Measurements from ENCODE around the gene PIK3C2B.
"Not testable (repeated sequence)": the region's sequence is repeated elsewhere in the genome, so short reads cannot be mapped to it uniquely, and the experiment has no call there.

Gene PIK3C2B

DNA sequence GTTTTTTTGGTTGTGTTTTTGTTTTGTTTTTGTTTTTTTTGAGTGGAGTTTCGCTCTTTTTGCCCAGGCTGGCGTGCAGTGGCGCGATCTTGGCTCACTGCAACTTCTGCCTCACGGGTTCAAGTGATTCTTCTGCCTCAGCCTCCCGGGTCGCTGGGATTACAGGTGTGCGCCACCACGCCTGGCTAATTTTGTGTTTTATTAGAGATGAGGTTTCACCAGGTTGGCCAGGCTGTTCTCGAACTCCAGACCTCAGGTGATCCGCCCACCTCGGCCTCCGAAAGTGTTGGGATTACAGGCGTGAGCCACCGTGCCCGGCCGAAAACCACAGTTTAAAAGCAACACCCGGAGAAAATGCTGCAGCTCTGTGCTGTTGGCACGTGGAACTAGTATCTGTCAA lies 22.8 kb upstream of the PIK3C2B start:
- peak overlapping the region; percentile 58 for H3K9ac ChIP-seq (ENCODE audit: low read depth, low read length)
- not testable (repeated sequence) for H3K9me3 ChIP-seq (ENCODE audit: control insufficient read depth, insufficient read depth, low read length); H3K36me3 ChIP-seq (ENCODE audit: insufficient read depth, low read length); H3K4me1 ChIP-seq (ENCODE audit: insufficient read depth, low read length)

GRCh38 chr1:204516180-204516879 lies 21.7 kb upstream of the PIK3C2B start, which contains the start of gene MDM4:
Gene MDM4 (plus strand): TSS chr1:204516406. CDS start chr1:204525519, 9,113 bp downstream.
- Histone ChIP-seq H3K4me1 (ENCODE audit: insufficient read depth, low read length) (no peaks in the 10 kb centered on the region), H3K36me3 (ENCODE audit: insufficient read depth, low read length) (no peaks in the 10 kb centered on the region), H3K9me3 (ENCODE audit: control insufficient read depth, insufficient read depth, low read length) (no peaks in the 10 kb centered on the region), H3K9ac (ENCODE audit: low read depth, low read length) (peak within 1 kb of the TSS; percentile 58)

DNA sequence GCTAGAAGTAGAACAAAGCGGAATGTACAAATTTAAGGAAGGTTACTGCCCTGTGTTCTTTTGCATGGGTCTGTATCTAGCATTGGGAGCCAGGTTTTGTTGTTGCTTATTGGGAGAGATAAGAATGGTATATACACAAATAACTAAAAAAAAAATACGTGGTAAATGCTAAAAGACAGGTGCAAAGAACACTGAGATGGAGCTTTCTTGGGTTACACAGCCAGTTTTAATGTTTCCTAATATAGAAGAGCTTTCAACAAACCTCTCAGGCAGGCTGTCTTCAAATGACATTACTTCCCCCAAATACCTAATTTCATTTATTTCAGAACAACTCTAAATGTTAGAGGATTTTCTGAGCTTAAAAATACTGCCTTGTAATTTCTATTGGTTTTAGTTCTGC lies 20.2 kb upstream of the PIK3C2B start:
- Histone ChIP-seq H3K4me1 (ENCODE audit: insufficient read depth, low read length) (no peaks in the 10 kb centered on the region), H3K9ac (ENCODE audit: low read depth, low read length) (no peak overlapping the region), H3K9me3 (ENCODE audit: control insufficient read depth, insufficient read depth, low read length) (no peaks in the 10 kb centered on the region), H3K36me3 (ENCODE audit: insufficient read depth, low read length) (no peaks in the 10 kb centered on the region)

DNA sequence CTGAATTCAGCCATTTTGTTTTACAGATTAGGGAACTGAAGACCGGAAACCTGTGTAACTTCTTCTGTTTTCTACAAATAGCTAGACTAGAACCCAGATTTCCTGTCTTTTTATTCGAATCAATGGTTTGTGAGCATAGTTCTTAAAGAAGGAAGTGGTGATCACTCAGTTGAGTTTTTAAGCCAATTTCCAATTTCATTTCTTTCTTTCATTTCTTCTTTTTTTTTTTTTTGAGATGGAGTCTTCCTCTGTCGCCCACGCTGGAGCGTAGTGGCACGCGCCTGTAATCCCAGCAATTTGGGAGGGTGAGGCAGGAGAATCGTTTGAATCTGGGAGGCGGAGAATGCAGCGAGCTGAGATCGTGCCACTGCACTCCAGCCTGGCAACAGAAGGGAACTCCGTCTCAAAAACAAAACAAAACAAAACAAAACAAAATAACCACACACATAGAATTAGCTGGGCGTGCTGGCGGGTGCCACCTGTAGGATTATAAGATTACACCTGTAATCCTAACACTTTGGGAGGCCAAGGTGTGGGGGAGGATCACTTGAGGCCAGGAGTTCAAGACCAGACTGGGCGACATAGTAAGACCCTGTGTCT lies 18.6 kb upstream of the PIK3C2B start:
- Histone ChIP-seq H3K36me3 (ENCODE audit: insufficient read depth, low read length) (no peaks in the 10 kb centered on the region), H3K9ac (ENCODE audit: low read depth, low read length) (no peak overlapping the region), H3K9me3 (ENCODE audit: control insufficient read depth, insufficient read depth, low read length) (no peaks in the 10 kb centered on the region), H3K4me1 (ENCODE audit: insufficient read depth, low read length) (no peaks in the 10 kb centered on the region)

- Histone ChIP-seq H3K36me3 (ENCODE audit: insufficient read depth, low read length) (no peaks in the 10 kb centered on the region), H3K9me3 (ENCODE audit: control insufficient read depth, insufficient read depth, low read length) (no peaks in the 10 kb centered on the region), H3K9ac (ENCODE audit: low read depth, low read length) (no peak overlapping the region), H3K4me1 (ENCODE audit: insufficient read depth, low read length) (no peaks in the 10 kb centered on the region)
Observed at GRCh38 chr1:204511366-204511765, 16.8 kb upstream of the PIK3C2B start.

- no peaks in the 10 kb centered on the region for H3K36me3 ChIP-seq (ENCODE audit: insufficient read depth, low read length)
- H3K9ac ChIP-seq (ENCODE audit: low read depth, low read length): no peak overlapping the region
- no peaks in the 10 kb centered on the region for H3K4me1 ChIP-seq (ENCODE audit: insufficient read depth, low read length)
- H3K9me3 ChIP-seq (ENCODE audit: control insufficient read depth, insufficient read depth, low read length): no peaks in the 10 kb centered on the region
Observed at GRCh38 chr1:204509186-204509635, 14.6 kb upstream of the PIK3C2B start.

DNA sequence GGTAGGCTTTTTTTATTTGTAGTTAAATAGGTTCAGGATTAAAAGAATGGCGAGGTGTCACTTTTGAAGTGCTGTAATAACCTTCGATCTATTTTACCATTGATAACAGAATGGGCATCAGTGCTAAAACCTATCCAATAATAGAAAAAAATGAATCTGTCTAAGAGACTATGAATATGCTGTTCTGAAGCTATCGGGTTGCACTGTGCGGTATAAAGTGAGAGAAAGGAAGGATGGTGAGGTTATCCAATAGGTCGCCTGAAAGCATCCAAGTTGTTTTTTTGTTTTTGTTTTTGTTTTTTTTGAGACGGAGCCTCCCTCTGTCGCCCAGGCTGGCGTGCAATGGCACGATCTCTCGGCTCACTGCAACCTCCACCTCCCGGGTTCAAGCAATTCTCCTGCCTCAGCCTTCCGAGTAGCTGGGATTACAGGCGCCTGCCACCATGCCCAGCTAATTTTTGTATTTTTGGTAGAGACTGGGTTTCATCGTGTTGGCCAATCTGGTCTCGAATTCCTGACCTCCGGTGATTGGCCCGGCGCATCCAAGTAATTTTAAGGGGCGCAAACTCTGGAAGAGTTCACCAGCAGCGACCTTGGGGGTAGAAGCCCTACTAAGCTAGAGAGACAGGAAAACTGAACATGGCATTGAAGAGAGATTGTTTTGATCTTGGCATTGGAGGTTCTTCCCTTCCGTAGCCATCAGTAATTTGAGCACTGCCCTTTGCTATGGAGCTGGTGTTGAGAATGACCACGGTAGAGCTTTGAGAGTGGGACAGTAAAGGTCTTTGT lies 12.9 kb upstream of the PIK3C2B start:
- peak overlapping the region; percentile 99 for H3K9ac ChIP-seq (ENCODE audit: low read depth, low read length)
- no peaks in the 10 kb centered on the region for H3K36me3 ChIP-seq (ENCODE audit: insufficient read depth, low read length)
- peaks cover 4% of the 10 kb centered on the region; the same call in 1 of the 2 replicates for H3K4me1 ChIP-seq (ENCODE audit: insufficient read depth, low read length)
- no peaks in the 10 kb centered on the region for H3K9me3 ChIP-seq (ENCODE audit: control insufficient read depth, insufficient read depth, low read length)

GRCh38 chr1:204506969-204507316 lies 12.3 kb upstream of the PIK3C2B start:
- Histone ChIP-seq H3K9ac (ENCODE audit: low read depth, low read length) (peak overlapping the region; percentile 99), H3K36me3 (ENCODE audit: insufficient read depth, low read length) (no peaks in the 10 kb centered on the region), H3K4me1 (ENCODE audit: insufficient read depth, low read length) (peaks cover 4% of the 10 kb centered on the region; the same call in 1 of the 2 replicates), H3K9me3 (ENCODE audit: control insufficient read depth, insufficient read depth, low read length) (no peaks in the 10 kb centered on the region)

- no peaks in the 10 kb centered on the region for H3K9me3 ChIP-seq (ENCODE audit: control insufficient read depth, insufficient read depth, low read length)
Observed at GRCh38 chr1:204506201-204506968, 11.8 kb upstream of the PIK3C2B start.

DNA sequence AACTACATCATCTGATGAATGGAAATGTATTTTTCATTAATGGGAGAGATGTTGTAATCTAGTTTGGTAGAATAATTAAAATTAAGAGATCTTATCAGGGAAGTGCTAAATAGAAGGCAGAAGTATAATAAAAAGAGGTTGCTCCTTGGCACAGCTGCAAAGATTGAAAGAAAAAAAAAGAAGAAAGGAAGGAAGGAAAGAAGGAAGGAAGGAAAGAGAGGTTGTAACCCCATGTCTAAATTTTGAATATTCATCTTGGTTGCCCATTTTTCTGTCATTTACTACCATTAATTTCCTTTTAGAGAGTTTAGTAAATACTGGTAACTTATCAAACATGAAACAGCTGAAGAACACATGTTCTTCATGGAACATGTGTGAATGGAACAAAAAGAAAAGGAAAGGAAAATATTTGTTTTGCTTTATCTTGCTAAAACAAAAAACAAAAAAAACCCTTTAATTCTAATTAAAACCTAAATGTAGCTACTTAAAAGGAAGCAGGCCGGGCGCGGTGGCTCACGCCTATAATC lies 11.1 kb upstream of the PIK3C2B start:
- Histone ChIP-seq H3K36me3 (ENCODE audit: insufficient read depth, low read length) (no peaks in the 10 kb centered on the region), H3K4me1 (ENCODE audit: insufficient read depth, low read length) (peaks cover 4% of the 10 kb centered on the region; the same call in 1 of the 2 replicates), H3K9me3 (ENCODE audit: control insufficient read depth, insufficient read depth, low read length) (no peaks in the 10 kb centered on the region), H3K9ac (ENCODE audit: low read depth, low read length) (peak overlapping the region; percentile 99; the same call in 1 of the 2 replicates)

More at GRCh38 chr1:204506201-204506968, 11.8 kb upstream of the PIK3C2B start:
- no peaks in the 10 kb centered on the region for H3K36me3 ChIP-seq (ENCODE audit: insufficient read depth, low read length)
- peaks cover 4% of the 10 kb centered on the region; the same call in 1 of the 2 replicates for H3K4me1 ChIP-seq (ENCODE audit: insufficient read depth, low read length)
- peak overlapping the region; percentile 99 for H3K9ac ChIP-seq (ENCODE audit: low read depth, low read length)

DNA sequence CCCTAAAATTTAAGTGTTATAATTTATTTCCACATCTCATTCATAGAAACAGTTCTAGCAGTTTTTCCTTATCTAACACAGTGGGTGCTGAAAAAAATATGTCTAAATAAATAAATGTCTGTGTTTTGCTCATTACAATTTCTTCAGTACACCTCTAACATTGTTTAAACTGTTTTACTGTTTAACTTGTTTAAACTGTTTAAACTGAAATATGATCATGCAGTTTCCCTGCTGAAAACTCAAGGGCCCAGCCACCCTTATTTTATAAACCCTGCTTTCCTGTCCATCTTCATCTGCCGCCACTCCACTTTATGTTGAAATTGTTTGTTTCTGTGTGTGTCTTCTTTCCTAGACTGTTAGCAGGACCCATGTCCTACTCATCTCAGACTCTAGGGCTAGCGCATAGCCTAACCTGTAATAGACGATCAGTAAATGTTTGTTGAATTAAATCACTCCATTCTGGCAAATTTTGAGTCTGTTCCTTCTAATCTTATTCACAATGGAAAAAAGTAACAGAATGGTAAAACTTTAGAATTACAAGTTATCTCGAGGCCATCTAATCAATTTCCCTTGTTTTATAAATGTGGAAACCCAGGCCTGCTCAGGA lies 9.4 kb upstream of the PIK3C2B start:
- no peaks in the 10 kb centered on the region for H3K36me3 ChIP-seq (ENCODE audit: insufficient read depth, low read length)
- peaks cover 4% of the 10 kb centered on the region; the same call in 1 of the 2 replicates for H3K4me1 ChIP-seq (ENCODE audit: insufficient read depth, low read length)
- no peak overlapping the region for H3K9ac ChIP-seq (ENCODE audit: low read depth, low read length)
- no peaks in the 10 kb centered on the region for H3K9me3 ChIP-seq (ENCODE audit: control insufficient read depth, insufficient read depth, low read length)

DNA sequence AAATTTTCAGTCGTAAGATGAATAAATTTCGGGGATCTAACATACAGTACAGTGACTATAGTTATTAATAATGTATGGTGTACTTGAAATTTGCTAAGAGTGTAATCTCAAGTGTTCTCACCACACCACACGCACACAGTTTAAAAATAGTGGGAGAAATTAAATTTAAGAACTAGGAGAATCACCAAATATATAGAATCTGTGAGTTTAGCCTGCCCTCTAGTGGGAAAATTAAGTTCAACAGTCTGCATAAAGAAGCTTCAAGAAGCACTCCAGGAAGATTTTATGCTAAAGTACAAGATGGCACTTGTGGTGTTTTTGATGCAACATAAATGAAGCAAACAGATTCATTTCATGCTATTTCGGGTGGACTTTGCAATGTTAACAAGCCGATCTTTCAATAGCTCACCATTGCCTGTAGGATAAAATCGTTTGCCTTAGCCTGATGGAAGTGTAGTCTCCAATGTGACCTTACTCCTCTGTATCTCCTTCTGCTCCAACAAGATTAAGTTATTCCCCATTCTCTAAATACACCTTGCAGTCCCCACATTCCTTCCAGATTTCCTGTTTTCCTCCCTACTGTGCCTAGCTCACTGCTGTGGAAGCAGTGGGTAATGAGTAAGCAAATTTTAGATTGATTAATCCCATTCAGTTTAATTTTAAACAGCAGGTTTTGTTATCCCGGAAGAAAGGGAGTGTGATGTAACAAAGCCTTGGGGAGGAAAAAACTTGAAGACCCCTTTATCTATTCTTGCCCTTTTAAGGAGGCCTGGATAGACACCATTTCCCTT lies 8.7 kb upstream of the PIK3C2B start:
- H3K4me1 ChIP-seq (ENCODE audit: insufficient read depth, low read length): peaks cover 4% of the 10 kb centered on the region; the same call in 1 of the 2 replicates
- no peak overlapping the region for H3K9ac ChIP-seq (ENCODE audit: low read depth, low read length)
- H3K36me3 ChIP-seq (ENCODE audit: insufficient read depth, low read length): no peaks in the 10 kb centered on the region
- H3K9me3 ChIP-seq (ENCODE audit: control insufficient read depth, insufficient read depth, low read length): no peaks in the 10 kb centered on the region

DNA sequence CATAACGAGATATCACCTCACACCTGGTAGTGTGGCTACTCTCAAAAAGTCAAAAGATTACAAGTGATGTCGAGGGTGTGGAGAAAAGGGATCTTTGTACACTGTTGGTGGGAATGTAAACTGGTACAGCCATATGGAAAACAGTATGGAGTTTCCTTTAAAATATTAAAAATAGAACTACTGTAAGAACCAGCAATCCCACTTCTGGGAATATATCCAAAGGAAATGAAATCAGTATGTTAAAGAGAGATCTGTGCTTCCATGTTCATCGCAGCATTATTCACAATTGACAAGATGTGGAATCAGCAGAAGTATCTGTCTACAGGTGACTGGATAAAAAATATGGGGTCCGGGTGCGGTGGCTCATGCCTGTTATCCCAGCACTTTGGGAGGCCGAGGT lies 7.6 kb upstream of the PIK3C2B start:
- no peak overlapping the region for H3K9ac ChIP-seq (ENCODE audit: low read depth, low read length)
- H3K4me1 ChIP-seq (ENCODE audit: insufficient read depth, low read length): peaks cover 4% of the 10 kb centered on the region; the same call in 1 of the 2 replicates
- H3K9me3 ChIP-seq (ENCODE audit: control insufficient read depth, insufficient read depth, low read length): no peaks in the 10 kb centered on the region
- H3K36me3 ChIP-seq (ENCODE audit: insufficient read depth, low read length): no peaks in the 10 kb centered on the region
